IMR-90 (cell line): ENCODE data around the gene C12orf57. TPM values are rescaled to one million over a fixed set of nuclear protein-coding genes. Genes with fewer than 3 reads are reported as not detected.

Experiments
- ATAC-seq: fragments of 200-7000 bp; cut with Tn5 transposase; 2 replicates; pipeline ENCODE4 v1.9.1; 2020; ENCODE audit warnings: low read depth, mild to moderate bottlenecking, moderate library complexity
- BruUV-seq: library from RNA; stranded (reverse); fragments of 400-500 nt; replicated peaks from 2 replicates; lab custom pipeline; 2021; lab: Mats Ljungman, UMichigan
- CTCF ChIA-PET: fragments of 300-600 bp; formaldehyde crosslinking; extraction: SDS; loops from one replicate; lab custom pipeline; 2021; ENCODE audit warnings: antibody characterized with exemption; lab: Yijun Ruan, JAX
- POLR2A ChIA-PET: fragments of 300-600 bp; sonication (Branson Sonifier 250); formaldehyde crosslinking; loops from one replicate; lab custom pipeline; 2022; ENCODE audit warnings: antibody characterized with exemption; ENCODE audit not compliant: unreplicated experiment; lab: Charles Lee
- DNase-seq: peaks from one replicate; pipeline ENCODE4 v3.0.0; 2013
- H2AFZ ChIP-seq: replicated peaks from 2 replicates; pipeline ENCODE3; 2013; ENCODE audit warnings: low read length, mild to moderate bottlenecking; ENCODE audit not compliant: poor library complexity
- H2AK5ac ChIP-seq: 2 replicates; pipeline ENCODE4 v1.6.1; 2013; ENCODE audit warnings: low read depth, low read length, inconsistent platforms
- H2AK9ac ChIP-seq: replicated peaks from 2 replicates; pipeline ENCODE3; 2013; ENCODE audit warnings: mild to moderate bottlenecking, low read depth, low read length, moderate library complexity; ENCODE audit not compliant: poor library complexity
- H2BK120ac ChIP-seq: 2 replicates; pipeline ENCODE4 v1.6.1; 2013; ENCODE audit warnings: low read depth, low read length, inconsistent platforms
- H2BK15ac ChIP-seq: 3 replicates; pipeline ENCODE4 v1.6.1; 2013; ENCODE audit warnings: low read depth, low read length, inconsistent platforms
- H2BK20ac ChIP-seq: 2 replicates; pipeline ENCODE4 v1.6.1; 2013; ENCODE audit warnings: low read depth, mild to moderate bottlenecking, inconsistent platforms, low read length, moderate library complexity
- H2BK5ac ChIP-seq: 2 replicates; pipeline ENCODE4 v1.6.1; 2013; ENCODE audit warnings: mild to moderate bottlenecking, low read depth, low read length, inconsistent platforms; ENCODE audit not compliant: poor library complexity, severe bottlenecking
- H3K14ac ChIP-seq: replicated peaks from 2 replicates; pipeline ENCODE4 v1.6.1; 2013; ENCODE audit warnings: low read depth, low read length, inconsistent platforms
- H3K18ac ChIP-seq: 2 replicates; pipeline ENCODE4 v1.6.1; 2013; ENCODE audit warnings: low read depth, low read length, control low read depth
- H3K23ac ChIP-seq: 2 replicates; pipeline ENCODE4 v1.6.1; 2013; ENCODE audit warnings: low read depth, low read length, inconsistent platforms
- H3K27ac ChIP-seq: 2 replicates; pipeline ENCODE4 v1.5.1; 2013; ENCODE audit warnings: mild to moderate bottlenecking, control low read depth, low read length; ENCODE audit not compliant: insufficient read depth
- H3K27me3 ChIP-seq: 2 replicates; pipeline ENCODE4 v1.6.1; 2013; ENCODE audit warnings: low read length; ENCODE audit not compliant: control insufficient read depth, insufficient read depth
- H3K36me3 ChIP-seq: 2 replicates; pipeline ENCODE4 v1.6.1; 2013; ENCODE audit warnings: low read length, mixed read lengths; ENCODE audit not compliant: control insufficient read depth, insufficient read depth
- H3K4ac ChIP-seq: 2 replicates; pipeline ENCODE4 v1.6.1; 2013; ENCODE audit warnings: low read depth, low read length, inconsistent platforms
- H3K4me1 ChIP-seq: 2 replicates; pipeline ENCODE4 v1.6.1; 2013; ENCODE audit warnings: low read length, mixed read lengths; ENCODE audit not compliant: control insufficient read depth, insufficient read depth
- H3K4me2 ChIP-seq: 2 replicates; pipeline ENCODE4 v1.6.1; 2013; ENCODE audit warnings: low read depth, mild to moderate bottlenecking, control low read depth, low read length, moderate library complexity
- H3K4me3 ChIP-seq: 2 replicates; pipeline ENCODE4 v1.5.1; 2013; ENCODE audit warnings: low read depth, mild to moderate bottlenecking, control low read depth, low read length, moderate library complexity; ENCODE audit not compliant: insufficient read depth
- H3K56ac ChIP-seq: 2 replicates; pipeline ENCODE4 v1.6.1; 2013; ENCODE audit warnings: low read length, inconsistent platforms; ENCODE audit not compliant: insufficient read depth; ENCODE audit errors: extremely low read depth
- H3K79me1 ChIP-seq, 2 experiments: 2 replicates each; pipeline ENCODE4 v1.6.1; 2013; ENCODE audit warnings: low read length in 2 of 2, inconsistent platforms in 1 of 2, low read depth in 1 of 2
- H3K9ac ChIP-seq: 2 replicates; pipeline ENCODE4 v1.6.1; 2013; ENCODE audit warnings: low read depth, low read length, control low read depth
- H3K9me1 ChIP-seq: 2 replicates; pipeline ENCODE4 v1.6.1; 2013; ENCODE audit warnings: low read length, inconsistent platforms; ENCODE audit not compliant: insufficient read depth
- H3K9me3 ChIP-seq: 2 replicates; pipeline ENCODE4 v1.6.1; 2013; ENCODE audit warnings: low read length; ENCODE audit not compliant: control insufficient read depth, insufficient read depth
- H4K20me1 ChIP-seq: 2 replicates; pipeline ENCODE4 v1.6.1; 2013; ENCODE audit warnings: low read length, inconsistent platforms; ENCODE audit not compliant: insufficient read depth
- H4K5ac ChIP-seq: 2 replicates; pipeline ENCODE4 v1.6.1; 2013; ENCODE audit warnings: mild to moderate bottlenecking, low read depth, low read length, control low read depth
- H4K8ac ChIP-seq, 2 experiments: 2 replicates each; pipeline ENCODE4 v1.6.1; 2013; ENCODE audit warnings: low read depth in 2 of 2, low read length in 2 of 2, control low read depth in 1 of 2, inconsistent platforms in 1 of 2
- H4K91ac ChIP-seq: 2 replicates; pipeline ENCODE4 v1.6.1; 2013; ENCODE audit warnings: low read depth, low read length, inconsistent platforms; ENCODE audit not compliant: insufficient read depth
- CEBPB ChIP-seq: IDR thresholded peaks from 2 replicates; pipeline ENCODE4 v1.6.1; 2012; ENCODE audit warnings: low read depth, low read length, improper control_type of control experiment
- CHD1 ChIP-seq: IDR thresholded peaks from 2 replicates; pipeline ENCODE4 v1.6.1; 2012; ENCODE audit warnings: low read depth, low read length, improper control_type of control experiment
- CTCF ChIP-seq: conservative IDR thresholded peaks from 2 replicates; pipeline ENCODE4 v1.5.1; 2012; ENCODE audit warnings: mild to moderate bottlenecking, low read depth, low read length, improper control_type of control experiment
- FOS ChIP-seq: fragments of 150-350 bp; IDR thresholded peaks from 2 replicates; pipeline ENCODE4 v1.6.1; 2016; ENCODE audit warnings: low read depth, low read length
- MAFK ChIP-seq: IDR thresholded peaks from 2 replicates; pipeline ENCODE4 v1.6.1; 2012; ENCODE audit warnings: low read depth, low read length, improper control_type of control experiment
- MAZ ChIP-seq: IDR thresholded peaks from 2 replicates; pipeline ENCODE4 v1.6.1; 2012; ENCODE audit warnings: low read depth, mild to moderate bottlenecking, low read length, improper control_type of control experiment, moderate library complexity, borderline replicate concordance
- NFE2L2 ChIP-seq: fragments of 150-350 bp; IDR thresholded peaks from 2 replicates; pipeline ENCODE4 v1.6.1; 2016; ENCODE audit warnings: low read depth, mild to moderate bottlenecking, low read length
- POLR2A ChIP-seq: IDR thresholded peaks from 2 replicates; pipeline ENCODE4 v1.6.1; 2012; ENCODE audit warnings: mild to moderate bottlenecking, low read depth, low read length
- RAD21 ChIP-seq: IDR thresholded peaks from 2 replicates; pipeline ENCODE4 v1.6.1; 2012; ENCODE audit warnings: low read length, improper control_type of control experiment
- RCOR1 ChIP-seq: IDR thresholded peaks from 2 replicates; pipeline ENCODE4 v1.6.1; 2012; ENCODE audit warnings: mild to moderate bottlenecking, low read length, improper control_type of control experiment; ENCODE audit not compliant: insufficient replicate concordance
- RFX5 ChIP-seq: IDR thresholded peaks from 2 replicates; pipeline ENCODE4 v1.8.0; 2012; ENCODE audit warnings: low read depth, mild to moderate bottlenecking, low read length, moderate library complexity
- SMC3 ChIP-seq: fragments of 150-350 bp; IDR thresholded peaks from 2 replicates; pipeline ENCODE4 v1.6.1; 2016; ENCODE audit warnings: low read depth, mild to moderate bottlenecking, antibody characterized with exemption, low read length, moderate library complexity
- WGBS, 2 experiments: methylation state at CpG; one replicate each; pipeline versions ENCODE4 v1.1.5 to v1.1.7; 2013; ENCODE audit warnings: missing lambda C conversion rate in 2 of 2; ENCODE audit not compliant: insufficient read length in 1 of 2; ENCODE audit errors: extremely low coverage in 2 of 2; 5-methylcytosine and 5-hydroxymethylcytosine counted together
- dilution Hi-C: fragments of 300-500 bp; cut with HindIII; formaldehyde crosslinking; loops from one replicate; pipeline ENCODE4 v1.14.3; 2018; ENCODE audit warnings: low sequenced_read_pairs; ENCODE audit not compliant: unreplicated experiment
- in situ Hi-C: fragments of 300-500 bp; cut with MboI; formaldehyde crosslinking; loops from 3 replicates; pipeline ENCODE4 v1.14.3; 2019; ENCODE audit warnings: low sequenced_read_pairs, inconsistent platforms, mixed read lengths
- intact Hi-C: fragments of 100-400 bp; cut with micrococcal nuclease; formaldehyde crosslinking; loops from 2 replicates; pipeline ENCODE4 v1.10.0; 2022
- polyA plus RNA-seq, 3 experiments: library from polyadenylated mRNA; depleted of rRNA; stranded (reverse); fragments of >200 nt; gene quantifications; 2 replicates each; pipeline ENCODE4 v1.2.3, GENCODE V29; 2012; ENCODE audit warnings: low replicate concordance in 1 of 3
- total RNA-seq: library from RNA; depleted of rRNA; stranded (reverse); fragments of >200 nt; gene quantifications from 2 replicates; pipeline ENCODE4 v1.2.3, GENCODE V29; 2012
- TF ChIP-seq, protein P1 (sequence below): fragments of 150-350 bp; IDR thresholded peaks from 2 replicates; pipeline ENCODE4 v1.6.1; 2016; ENCODE audit warnings: low read depth, mild to moderate bottlenecking, low read length, moderate library complexity, borderline replicate concordance
- TF ChIP-seq, protein P2 (sequence below): fragments of 150-350 bp; IDR thresholded peaks from 2 replicates; pipeline ENCODE4 v1.6.1; 2017; ENCODE audit warnings: mild to moderate bottlenecking, antibody characterized with exemption, low read length, low read depth

C12orf57 gene
- total and polyA plus RNA-seq, 2 of the 4 experiments (the other 2 are of a cell fraction), result 238 to 530 TPM

DNA sequence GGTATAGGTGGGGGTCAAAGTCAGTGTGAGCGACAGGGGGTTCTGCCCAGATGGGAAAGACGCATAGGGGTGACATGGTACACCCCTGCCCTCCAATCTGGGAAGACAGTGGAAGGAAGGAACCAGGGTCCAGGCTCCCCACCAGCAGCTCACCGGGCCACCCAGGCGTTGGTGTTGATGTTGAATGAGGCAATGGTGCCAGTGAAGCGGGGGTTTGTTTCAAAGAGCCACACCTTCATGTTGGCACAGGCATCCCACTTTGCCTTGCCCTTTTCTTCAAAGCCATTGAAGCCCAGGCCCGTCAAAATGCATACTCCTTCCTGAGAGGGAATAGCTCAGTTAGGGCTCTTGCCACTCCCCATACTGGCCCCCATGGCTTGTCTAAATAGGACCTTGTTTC, 34.4 kb downstream of the C12orf57 start:
- DNase-seq, result no peak
- ATAC-seq, result no peak
- H3K27ac ChIP-seq, result no peak overlapping the region
- no peak overlapping the region for H3K56ac ChIP-seq
- H2BK5ac ChIP-seq, result no peak overlapping the region
- peaks cover 3% of the 10 kb centered on the region; the same call in 1 of the 2 replicates for H3K9me1 ChIP-seq
- H3K18ac ChIP-seq, result no peak overlapping the region
- peaks cover 69% of the 10 kb centered on the region for H3K36me3 ChIP-seq
- no peak overlapping the region for H2AK9ac ChIP-seq
- peaks cover 10 to 21% of the 10 kb centered on the region in 2 experiments for H3K79me1 ChIP-seq
- CTCF ChIA-PET, result no interaction called here
- BruUV-seq, result no TSS peak
- dilution Hi-C loops (no loop called here), intact Hi-C loops (no loop called here), in situ Hi-C loops (no loop called here)
- no peak overlapping the region for H2AFZ ChIP-seq
- no peak overlapping the region for H4K5ac ChIP-seq
- H2BK15ac ChIP-seq, result no peak overlapping the region
- H3K9ac ChIP-seq, result no peak overlapping the region
- H3K14ac ChIP-seq, result no peak overlapping the region
- no peak overlapping the region for H3K4ac ChIP-seq
- no peak overlapping the region for H3K23ac ChIP-seq
- POLR2A ChIA-PET, result no interaction called here
- no peak overlapping the region for H4K91ac ChIP-seq
- no peak overlapping the region for H2BK20ac ChIP-seq
- H3K9me3 ChIP-seq, result no peaks in the 10 kb centered on the region
- no peak overlapping the region for H2AK5ac ChIP-seq
- H4K8ac ChIP-seq, result no peak overlapping the region
- no peak overlapping the region for H2BK120ac ChIP-seq
- H3K27me3 ChIP-seq, result no peaks in the 10 kb centered on the region
- H3K4me1 ChIP-seq, result no peaks in the 10 kb centered on the region
- TF ChIP-seq RFX5 (no peak), RCOR1 (no peak), CHD1 (no peak), FOS (no peak), MAZ (no peak), CTCF (no peak), SMC3 (no peak), POLR2A (no peak), MAFK (no peak), CEBPB (no peak), RAD21 (no peak), NFE2L2 (no peak)
- TF ChIP-seq, protein P1, sequence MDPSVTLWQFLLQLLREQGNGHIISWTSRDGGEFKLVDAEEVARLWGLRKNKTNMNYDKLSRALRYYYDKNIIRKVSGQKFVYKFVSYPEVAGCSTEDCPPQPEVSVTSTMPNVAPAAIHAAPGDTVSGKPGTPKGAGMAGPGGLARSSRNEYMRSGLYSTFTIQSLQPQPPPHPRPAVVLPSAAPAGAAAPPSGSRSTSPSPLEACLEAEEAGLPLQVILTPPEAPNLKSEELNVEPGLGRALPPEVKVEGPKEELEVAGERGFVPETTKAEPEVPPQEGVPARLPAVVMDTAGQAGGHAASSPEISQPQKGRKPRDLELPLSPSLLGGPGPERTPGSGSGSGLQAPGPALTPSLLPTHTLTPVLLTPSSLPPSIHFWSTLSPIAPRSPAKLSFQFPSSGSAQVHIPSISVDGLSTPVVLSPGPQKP, result no peak
- TF ChIP-seq, protein P2, sequence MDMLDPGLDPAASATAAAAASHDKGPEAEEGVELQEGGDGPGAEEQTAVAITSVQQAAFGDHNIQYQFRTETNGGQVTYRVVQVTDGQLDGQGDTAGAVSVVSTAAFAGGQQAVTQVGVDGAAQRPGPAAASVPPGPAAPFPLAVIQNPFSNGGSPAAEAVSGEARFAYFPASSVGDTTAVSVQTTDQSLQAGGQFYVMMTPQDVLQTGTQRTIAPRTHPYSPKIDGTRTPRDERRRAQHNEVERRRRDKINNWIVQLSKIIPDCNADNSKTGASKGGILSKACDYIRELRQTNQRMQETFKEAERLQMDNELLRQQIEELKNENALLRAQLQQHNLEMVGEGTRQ, result no peak
- no peaks in the 10 kb centered on the region for H4K20me1 ChIP-seq
- H3K4me2 ChIP-seq, result no peak overlapping the region
- 85% methylated on average over 2 of the region's 6 CpGs; no CpG with 5 or more reads in 1 of the 2 experiments for WGBS, 2 experiments
- no peak overlapping the region for H3K4me3 ChIP-seq
